CD4-positive, alpha-beta T cell treated with Interleukin-4 for 4 hours (primary cell): ENCODE measurements around the gene LMNB1.
"Not testable (repeated sequence)": the region's sequence is repeated elsewhere in the genome, so short reads cannot be mapped to it uniquely, and the experiment has no call there.

Experiments used
- DNase-seq: peaks from one replicate; pipeline ENCODE4 v3.0.0-alpha.2; 2020

The LMNB1 gene

DNA sequence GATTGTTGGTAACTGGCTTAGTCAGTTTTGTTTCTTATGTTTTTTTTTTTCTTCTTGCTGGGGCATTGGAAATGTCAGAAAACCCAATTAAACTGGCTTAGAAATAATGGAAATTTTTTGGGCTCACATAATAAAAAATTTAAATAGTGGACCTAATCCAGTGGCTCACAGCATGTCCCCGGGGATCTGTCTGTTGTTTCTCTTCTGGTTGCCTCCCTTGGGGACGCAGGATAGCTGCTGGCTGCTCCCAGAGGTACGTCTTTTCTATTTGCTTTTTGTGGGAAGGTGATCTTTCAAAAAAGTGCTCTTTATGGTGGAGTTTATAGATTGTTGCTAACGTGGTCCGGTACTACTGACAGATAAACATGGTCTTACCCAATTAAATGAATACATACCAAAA lies 52.2 kb downstream of the LMNB1 start:
- DNase-seq, result no peak

DNA sequence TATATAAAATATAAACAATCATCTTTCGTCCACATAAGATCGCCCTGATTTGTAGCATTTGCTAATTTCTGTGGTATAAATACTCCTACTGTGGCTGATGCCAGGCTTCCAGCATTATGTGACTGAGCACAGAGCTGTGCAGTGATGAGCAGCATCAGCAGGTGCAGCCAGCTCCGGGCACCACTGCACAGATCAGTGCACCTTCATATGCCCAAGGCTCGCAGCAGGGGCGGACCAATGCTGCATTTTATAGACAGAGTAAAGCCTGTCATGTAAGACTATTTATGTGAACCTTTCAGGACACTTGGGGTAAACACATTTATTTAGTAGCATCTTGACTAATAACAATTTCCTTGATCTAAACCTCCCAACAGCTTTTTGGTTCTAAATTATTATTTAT lies 53.1 kb downstream of the LMNB1 start:
- DNase-seq, result no peak

DNA sequence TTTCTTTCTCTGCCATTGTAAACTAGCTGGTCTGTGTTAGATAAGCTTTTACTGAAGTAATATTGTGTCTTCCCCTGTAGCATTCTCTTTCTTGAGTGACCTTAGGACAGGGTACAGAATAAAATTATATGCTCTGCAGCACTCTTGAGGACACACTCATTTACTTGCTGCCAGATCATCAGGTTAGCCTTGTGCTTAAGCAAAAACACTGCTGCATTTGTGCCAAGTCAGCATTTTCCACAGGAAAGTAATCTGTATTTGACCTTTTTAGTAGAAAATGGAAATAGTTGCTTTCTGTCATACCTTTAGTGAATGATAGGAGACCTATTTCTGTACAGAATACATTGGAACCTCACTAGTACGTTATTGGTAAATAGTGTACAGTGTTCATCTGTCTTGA lies 54.2 kb downstream of the LMNB1 start:
- DNase-seq, result no peak

DNA sequence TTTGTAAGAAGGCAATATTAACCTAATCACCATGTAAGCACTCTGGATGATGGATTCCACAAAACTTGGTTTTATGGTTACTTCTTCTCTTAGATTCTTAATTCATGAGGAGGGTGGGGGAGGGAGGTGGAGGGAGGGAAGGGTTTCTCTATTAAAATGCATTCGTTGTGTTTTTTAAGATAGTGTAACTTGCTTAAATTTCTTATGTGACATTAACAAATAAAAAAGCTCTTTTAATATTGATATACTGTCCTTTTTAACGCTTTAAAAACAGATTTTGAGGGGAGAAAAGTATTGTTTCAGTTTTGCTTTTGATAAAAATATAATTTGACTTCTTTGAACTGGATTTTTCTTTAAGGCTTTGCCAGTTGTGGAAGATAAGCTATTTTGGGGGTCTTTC lies 59.8 kb downstream of the LMNB1 start:
- DNase-seq, result no peak

DNA sequence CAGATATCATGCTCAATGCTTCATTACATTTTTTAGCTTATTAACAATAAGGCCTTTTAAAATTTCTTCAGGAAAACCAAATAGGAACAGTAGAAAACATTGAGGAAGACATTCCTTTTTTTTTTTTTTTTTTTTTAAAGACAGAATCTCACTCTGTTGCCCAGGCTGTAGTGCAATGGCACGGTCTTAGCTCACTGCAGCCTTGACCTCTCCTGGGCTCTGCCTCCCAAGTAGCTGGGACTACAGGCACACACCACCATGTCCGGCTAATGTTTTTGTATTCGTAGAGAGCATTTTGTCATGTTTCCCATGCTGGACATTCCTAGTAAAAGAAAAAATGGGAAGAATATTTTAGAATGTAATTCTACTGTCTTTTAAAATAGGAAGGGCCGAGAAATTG lies 60.3 kb downstream of the LMNB1 start:
- no peak for DNase-seq

DNA sequence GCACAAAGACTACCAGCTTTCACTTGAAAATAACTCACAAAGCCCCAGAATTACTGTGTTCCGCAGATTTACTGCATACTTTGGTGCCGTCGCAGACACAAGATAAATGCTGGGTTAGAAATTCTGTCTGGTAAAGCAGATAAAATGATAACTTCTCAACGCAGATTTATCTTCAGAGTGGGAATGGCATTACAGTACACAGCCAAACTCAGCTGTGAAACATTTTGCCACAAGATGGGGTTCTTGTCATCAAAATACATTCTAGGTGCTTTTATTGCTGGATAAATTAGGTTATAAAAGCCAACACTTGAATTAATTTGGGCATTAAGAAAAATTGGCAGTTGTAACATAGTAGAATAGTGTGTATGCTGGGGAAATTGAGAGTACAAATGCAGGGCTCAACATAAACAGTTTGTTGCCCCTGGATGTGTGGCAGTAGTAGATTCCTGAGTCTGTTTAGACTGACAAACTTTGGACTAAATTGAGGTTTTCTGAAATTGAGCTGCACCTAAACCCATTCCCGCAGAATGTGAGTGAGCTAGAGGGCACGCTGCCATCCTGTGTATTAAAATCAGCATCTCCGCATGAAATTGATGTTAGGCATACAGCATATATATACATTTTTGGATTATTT lies 61.1 kb downstream of the LMNB1 start:
- no peak for DNase-seq

DNA sequence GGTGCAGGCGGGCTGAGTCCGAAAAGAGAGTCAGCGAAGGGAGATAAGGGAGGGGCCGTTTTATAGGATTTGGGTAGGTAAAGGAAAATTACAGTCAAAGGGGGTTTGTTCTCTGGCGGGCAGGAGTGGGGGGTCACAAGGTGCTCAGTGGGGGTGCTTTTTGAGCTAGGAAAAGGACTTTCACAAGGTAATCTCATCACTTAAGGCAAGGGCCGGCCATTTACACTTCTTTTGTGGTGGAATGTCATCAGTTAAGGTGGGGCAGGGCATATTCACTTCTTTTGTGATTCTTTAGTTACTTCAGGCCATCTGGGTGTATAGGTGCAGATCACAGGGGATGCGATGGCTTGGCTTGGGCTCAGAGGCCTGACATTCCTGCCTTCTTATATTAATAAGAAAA lies 62.5 kb downstream of the LMNB1 start:
- not testable (repeated sequence) for DNase-seq

DNA sequence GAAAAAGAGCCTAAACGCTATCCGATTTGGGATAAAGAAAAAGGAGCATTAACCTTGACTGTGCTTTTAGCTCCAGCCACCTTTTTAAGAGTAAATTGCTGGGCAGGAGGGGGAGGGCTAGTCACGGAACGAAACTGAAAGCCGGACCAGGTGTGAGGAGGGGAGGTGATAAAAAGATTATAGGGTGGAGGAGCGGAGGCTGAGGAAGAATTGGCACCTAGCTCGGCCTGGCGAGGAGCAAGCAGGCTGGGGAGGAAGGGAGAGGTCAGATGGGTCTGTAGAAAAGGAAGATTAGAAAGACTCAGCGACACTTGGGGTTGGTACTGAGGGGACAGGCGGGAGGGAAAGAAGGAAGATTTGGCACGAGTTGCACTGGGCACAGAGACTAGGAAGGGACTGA lies 66.4 kb downstream of the LMNB1 start:
- DNase-seq, result not testable (repeated sequence)

DNA sequence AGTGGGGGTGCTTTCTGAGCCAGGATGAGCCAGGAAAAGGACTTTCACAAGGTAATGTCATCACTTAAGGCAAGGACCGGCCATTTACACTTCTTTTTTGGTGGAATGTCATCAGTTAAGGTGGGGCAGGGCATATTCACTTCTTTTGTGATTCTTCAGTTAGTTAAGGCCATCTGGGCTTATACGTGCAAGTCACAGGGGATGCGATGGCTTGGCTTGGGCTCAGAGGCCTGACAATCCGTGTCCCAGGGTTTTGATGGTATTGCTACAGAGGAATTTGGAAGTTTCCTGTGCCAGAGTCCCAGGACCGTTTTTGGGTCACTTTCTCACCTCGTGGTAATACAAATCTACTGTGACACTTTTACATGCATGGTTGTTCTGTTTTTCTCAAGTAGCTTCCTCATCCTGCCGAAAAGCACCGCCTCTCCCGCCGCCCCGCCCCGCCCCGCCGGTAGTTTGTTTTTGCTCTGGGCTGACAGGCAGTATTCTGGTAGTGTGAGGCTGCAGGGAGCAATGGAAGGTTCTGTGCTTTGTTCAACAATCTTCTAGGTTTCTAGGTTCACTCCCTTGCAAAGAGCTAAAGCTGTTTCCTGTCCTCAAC lies 68.6 kb downstream of the LMNB1 start:
- DNase-seq, result peak; percentile 63

DNA sequence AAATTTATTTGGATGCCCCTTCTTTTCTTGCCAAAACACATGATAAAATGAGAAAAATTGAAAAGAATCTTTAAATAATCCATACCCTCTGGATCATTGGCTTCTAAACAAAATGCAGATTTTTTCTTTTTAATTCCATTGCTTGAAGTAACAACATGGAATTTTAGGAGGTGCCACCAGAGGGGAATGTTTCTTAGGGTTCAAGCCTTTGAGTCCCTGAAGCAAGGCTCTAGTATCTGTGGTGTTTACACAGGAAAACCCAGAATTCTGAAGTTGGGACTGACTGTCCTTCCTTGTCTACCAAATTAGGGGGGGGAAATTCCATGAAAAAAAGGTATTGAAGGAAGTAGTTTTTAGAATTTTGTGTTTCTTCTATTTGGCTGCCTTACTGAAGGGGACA lies 69.4 kb downstream of the LMNB1 start:
- DNase-seq, result no peak

DNA sequence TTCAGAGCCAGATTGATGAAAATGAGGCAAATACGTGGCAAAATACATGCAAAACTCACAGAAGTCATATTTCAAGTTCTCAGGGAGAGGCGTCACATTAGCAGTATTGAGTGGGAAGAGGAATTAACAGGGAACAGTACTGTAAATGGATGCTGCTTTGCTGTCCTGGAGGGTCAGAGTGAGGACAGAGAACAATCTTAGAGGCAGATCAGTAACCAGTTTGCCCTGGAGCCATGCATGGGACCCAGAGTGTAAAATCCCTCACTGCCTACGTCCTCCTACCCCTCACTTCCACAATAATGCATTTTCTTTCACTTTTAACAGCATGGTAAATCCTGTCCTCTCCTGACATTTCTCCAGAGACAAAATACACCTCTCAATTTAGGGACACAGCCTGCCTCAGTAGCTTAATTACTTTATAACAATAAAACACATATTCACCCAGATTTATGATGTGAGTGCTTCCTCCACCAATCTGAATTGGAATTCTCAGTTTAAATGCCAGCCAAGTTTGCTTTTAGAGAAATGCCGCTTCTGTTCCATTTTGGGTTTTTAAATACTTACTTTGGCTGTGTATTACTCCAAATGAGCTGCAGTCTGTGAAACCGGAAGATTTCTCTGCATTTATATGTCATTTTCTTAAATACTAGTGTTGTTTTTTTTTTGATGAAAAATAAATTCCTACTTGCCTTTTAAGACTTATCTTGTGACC lies 70.0 kb downstream of the LMNB1 start:
- DNase-seq, result no peak

DNA sequence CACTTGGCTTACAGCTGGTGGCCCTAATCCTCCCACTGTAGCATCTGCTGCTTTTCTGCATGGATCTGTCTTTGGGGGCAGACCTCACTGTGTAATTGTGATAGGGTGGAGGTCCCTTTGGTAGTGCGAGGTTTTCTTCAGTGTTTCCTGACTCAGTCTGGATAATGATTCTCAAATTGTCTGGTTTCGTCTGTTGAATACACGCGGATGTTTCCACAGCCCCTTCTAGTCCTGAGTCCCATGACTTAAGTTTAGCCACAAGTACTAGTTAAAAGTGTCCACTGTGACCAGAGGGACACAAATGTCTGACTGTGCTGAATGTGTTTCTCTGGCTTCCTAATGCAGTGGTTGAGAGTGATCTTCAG lies 70.5 kb downstream of the LMNB1 start:
- DNase-seq, result no peak

DNA sequence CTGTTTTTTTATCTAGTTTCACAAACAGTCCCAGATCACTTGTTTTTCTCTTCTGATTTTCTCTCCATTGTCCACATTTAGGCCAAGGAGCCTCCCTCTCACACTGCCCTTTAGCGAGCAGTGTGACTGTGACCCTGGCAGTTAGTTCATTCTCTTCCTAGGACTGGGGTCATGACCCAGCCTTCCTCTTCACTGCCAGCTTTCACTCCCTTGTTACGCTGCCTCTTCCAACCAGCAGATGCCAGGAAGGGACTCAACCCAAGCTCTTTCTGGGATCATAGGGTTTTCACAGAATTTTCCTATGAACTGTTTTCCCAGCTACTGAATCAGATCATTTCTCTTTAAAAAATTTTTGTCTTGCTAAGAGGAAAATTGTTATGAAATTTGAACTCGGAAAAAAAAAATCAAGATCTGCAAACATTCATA lies 70.9 kb downstream of the LMNB1 start:
- no peak for DNase-seq

DNA sequence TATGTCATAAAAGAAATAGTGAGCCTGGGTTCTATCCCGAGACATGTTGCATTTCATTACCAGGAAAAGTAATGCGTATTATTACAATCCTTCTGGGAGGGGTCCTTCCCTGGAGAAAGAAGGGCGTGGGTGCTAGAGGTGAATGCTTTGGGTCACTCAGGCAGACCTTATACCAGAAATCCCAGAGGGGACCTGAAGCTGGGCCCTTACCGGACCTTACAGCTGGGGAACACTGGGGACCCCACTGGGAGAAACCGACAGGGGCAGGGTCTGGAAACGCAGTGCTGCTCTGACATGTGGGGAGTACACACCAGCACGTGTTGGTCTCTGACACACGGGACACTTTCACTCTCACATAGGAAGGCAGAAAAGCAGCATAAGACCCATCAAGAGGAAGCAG lies 71.3 kb downstream of the LMNB1 start:
- no peak for DNase-seq

DNA sequence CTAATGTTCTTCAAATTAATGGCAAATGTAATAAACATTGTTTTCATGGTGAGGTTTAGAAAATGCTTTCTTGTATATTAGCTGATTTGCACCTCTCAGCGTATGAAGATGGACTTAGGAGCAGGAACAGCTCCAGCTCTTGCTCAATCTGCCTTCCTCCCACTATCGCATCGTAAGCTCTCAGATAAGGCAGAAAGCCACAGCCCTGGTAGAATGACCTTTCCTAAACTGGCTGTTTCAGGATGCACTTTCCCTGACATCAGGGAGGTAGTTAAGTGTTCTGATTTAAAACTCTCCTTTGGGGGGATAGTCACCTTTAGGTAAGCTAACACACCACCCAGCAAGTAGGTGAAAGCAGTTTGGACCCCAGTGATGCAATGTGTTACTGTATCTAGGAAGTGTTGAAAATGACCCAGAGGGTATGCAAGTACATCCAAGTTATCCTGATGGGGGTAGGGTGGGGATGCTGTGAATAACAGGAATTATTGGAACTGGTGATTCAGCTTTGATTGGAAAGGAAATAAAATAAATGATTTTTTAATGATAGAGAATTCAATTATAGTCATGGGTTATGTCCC lies 72.3 kb downstream of the LMNB1 start:
- no peak for DNase-seq

DNA sequence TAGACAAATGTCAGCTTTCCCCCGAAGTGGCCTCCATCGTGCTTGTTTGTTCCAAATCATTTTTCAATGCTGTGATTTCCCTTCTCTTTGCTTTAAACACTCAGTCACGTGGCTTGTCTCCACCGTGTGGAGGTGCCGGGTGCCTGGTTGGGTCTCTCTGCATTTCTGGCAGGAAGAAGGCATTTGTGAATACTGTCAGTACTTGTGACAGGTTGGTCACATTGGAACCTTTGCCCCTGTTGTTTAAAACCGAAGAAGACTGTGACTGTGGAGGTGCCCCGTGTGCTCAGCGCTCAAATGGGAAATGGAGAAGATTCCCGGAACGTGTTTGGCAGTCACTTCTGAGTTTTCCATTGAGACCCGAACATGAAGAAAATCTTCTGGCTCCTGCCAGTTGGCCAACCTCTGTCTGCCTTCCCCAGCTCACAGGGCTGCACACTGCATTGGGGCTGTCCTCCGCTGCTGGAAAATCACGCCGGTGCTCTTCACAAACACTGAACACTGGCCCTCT lies 74.6 kb downstream of the LMNB1 start:
- peak; percentile 36 for DNase-seq

DNA sequence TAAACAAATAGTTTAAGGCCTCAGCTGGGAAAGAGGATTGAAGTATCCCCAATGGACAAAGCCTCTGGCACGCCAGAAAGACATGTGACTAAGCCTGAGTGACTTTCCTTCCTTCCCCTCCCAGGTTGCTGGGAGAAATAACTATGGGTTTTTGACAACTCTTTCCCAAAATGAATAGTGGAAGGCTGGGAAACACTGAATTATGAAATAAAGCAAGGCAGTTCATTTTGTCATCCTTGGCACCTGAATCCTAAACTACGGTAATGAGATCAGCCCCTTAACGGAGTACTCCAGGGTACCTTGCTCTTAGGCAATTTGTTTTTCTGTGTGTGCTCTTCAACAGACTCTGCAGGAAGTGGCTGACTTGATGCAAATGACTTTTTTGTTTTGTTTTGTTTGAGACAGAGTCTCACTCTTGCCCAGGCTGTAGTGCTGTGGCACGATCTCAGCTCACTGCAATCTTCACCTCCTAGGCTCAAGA lies 75.2 kb downstream of the LMNB1 start:
- peak; percentile 54 for DNase-seq

DNA sequence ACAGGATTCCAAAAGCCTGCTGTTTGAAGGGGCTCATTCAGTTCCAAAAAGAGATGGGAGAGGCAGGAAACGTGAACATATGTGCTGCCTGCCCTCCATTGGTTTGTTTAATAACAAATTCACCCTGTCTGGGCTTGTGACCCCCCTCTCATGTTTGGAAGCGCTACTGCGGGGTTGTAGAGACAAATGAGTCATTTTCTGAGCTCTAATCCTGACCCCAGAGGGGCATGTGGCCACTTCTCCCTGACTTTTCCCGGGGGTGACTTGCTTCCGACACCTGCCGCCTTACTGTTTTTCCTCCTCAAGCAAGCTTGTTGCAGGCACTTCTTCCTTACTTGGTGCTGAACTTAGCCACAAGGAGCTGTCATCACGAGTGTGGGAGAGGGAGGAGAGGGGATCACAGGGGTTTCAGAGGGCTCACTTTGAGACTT lies 75.9 kb downstream of the LMNB1 start:
- DNase-seq, result peak; percentile 4

DNA sequence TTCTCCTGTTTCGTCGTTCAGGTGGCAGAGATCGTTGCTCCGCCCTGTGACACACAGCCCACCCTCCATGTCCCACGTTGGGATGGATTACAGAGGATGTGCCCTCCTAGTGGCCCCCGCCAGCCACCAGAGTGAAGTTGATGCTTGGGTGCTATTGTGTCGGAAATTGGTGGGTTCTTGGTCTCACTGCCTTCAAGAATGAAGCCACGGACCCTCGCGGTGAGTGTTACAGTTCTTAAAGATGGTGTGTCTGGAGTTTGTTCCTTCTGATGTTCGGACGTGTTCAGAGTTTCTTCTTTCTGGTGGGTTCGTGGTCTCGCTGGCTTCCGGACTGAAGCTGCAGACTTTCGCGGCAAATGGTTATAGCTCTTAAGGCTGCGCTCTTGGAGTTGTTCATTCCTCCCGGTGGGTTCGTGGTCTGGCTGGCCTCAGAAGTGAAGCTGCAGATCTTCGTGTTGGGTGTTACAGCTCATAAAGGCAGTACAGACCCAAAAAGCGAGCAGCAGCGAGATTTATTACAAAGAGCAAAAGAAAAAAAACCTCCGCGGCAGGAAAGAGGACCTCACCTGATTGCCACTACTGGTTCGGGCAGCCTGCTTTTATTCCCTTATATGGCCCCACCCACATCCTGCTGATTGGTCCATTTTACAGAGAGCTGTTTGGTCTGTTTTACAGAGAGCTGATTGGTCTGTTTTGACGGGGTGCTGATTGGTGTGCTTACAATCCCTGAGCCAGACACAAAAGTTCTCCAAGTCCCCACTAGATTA lies 76.8 kb downstream of the LMNB1 start:
- DNase-seq, result peak; percentile 50

DNA sequence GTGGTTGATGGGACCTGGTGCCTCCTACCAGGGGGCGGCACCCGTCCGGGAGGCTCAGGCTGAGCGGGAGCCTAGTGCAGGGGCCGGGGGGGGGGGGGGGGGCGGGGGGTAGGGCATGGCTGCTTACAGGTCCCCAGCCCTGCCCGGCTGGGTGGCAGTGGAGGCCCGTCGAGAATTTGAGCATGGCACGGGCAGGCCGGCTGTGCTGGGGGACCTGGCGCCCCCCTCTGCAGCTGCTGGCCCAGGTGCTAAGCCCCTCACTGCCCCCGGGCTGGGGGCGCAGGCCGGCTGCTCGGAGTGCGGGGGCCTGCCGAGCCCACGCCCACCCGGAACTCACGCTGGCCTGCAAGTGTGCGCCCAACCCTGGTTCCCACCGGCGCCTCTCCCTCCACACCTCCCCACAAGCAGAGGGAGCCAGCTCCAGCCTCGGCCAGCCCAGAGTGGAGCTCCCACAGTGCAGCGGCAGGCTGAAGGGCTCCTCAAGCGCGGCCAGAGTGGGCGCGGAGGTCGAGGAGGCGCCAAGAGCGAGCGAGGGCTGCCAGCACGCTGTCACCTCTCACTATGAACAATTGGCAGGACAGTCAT lies 77.7 kb downstream of the LMNB1 start:
- DNase-seq, result no peak

DNA sequence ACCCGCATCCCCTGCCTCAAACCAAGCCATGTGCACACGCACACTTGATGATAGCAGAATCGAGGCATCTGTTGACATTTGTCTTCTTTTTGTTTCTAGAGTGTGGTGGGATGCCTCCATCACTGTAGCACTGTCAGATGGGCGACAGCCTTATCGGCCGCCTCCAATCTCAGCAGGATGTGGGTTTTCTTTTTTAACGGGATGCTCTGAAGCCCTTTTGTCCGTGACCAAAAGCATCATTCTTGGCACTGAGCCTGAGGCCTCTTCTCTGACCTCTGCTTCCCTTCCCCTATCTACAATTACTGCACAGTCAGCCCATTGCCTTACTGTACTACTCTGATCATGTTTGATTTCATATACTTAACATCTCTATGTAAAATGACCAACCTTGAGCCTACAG lies 78.3 kb downstream of the LMNB1 start:
- DNase-seq, result no peak
